Caco-2 (cell line): ENCODE data around the gene ZNF195. TPM values are rescaled to one million over a fixed set of nuclear protein-coding genes. Genes with fewer than 3 reads are reported as not detected.
"Not testable (repeated sequence)": the region's sequence is repeated elsewhere in the genome, so short reads cannot be mapped to it uniquely, and the experiment has no call there.

Experiments
- BruUV-seq: library from RNA; stranded (reverse); fragments of 400-500 nt; replicated peaks from 2 replicates; lab custom pipeline; 2021; lab: Mats Ljungman, UMichigan
- CTCF ChIA-PET: fragments of 300-600 bp; sonication (Branson Sonifier 250); formaldehyde crosslinking; loops from one replicate; lab custom pipeline; 2022; ENCODE audit warnings: antibody characterized with exemption; lab: Charles Lee
- POLR2A ChIA-PET: fragments of 300-600 bp; sonication (Branson Sonifier 250); formaldehyde crosslinking; loops from one replicate; lab custom pipeline; 2022; ENCODE audit warnings: antibody characterized with exemption; lab: Charles Lee
- DNase-seq, 2 experiments: peaks; one replicate each; pipeline versions ENCODE4 v3.0.0 to v3.0.0-alpha.2; 2020 to 2022
- H3K27me3 ChIP-seq: replicated peaks from 2 replicates; pipeline ENCODE4 v1.6.0; 2011; ENCODE audit warnings: low read length; ENCODE audit not compliant: control insufficient read depth, insufficient read depth
- H3K36me3 ChIP-seq: 2 replicates; pipeline ENCODE4 v1.5.1; 2011; ENCODE audit warnings: low read length; ENCODE audit not compliant: control insufficient read depth, insufficient read depth
- H3K4me1 ChIP-seq: fragments of 250-450 bp; sonication (Bioruptor Pico); 2 replicates; pipeline ENCODE4 v1.5.1; 2020; ENCODE audit warnings: mild to moderate bottlenecking
- H3K4me3 ChIP-seq: 2 replicates; pipeline ENCODE4 v1.5.1; 2011; ENCODE audit warnings: low read depth, mild to moderate bottlenecking, control low read depth, low read length
- H3K9me3 ChIP-seq: fragments of 250-450 bp; sonication (Bioruptor Pico); 2 replicates; pipeline ENCODE4 v1.5.1; 2020; ENCODE audit warnings: mild to moderate bottlenecking, moderate library complexity
- H3K27ac Mint-ChIP-seq: one replicate; pipeline ENCODE4 v1.8.0; 2022; ENCODE audit warnings: mixed read lengths; ENCODE audit not compliant: unreplicated experiment
- H3K27me3 Mint-ChIP-seq: one replicate; pipeline ENCODE4 v1.8.0; 2022; ENCODE audit warnings: mixed read lengths; ENCODE audit not compliant: insufficient read depth, unreplicated experiment
- H3K36me3 Mint-ChIP-seq: one replicate; pipeline ENCODE4 v1.8.0; 2022; ENCODE audit warnings: mild to moderate bottlenecking, mixed read lengths; ENCODE audit not compliant: insufficient read depth, unreplicated experiment
- H3K4me1 Mint-ChIP-seq: one replicate; pipeline ENCODE4 v1.8.0; 2022; ENCODE audit warnings: low read depth, mixed read lengths; ENCODE audit not compliant: unreplicated experiment
- H3K4me3 Mint-ChIP-seq: one replicate; pipeline ENCODE4 v1.8.0; 2022; ENCODE audit warnings: mild to moderate bottlenecking, moderate library complexity, mixed read lengths; ENCODE audit not compliant: unreplicated experiment
- H3K9me3 Mint-ChIP-seq: one replicate; pipeline ENCODE4 v1.8.0; 2022; ENCODE audit warnings: mixed read lengths; ENCODE audit not compliant: unreplicated experiment
- intact Hi-C: fragments of 100-400 bp; cut with micrococcal nuclease; formaldehyde crosslinking; loops from one replicate; pipeline ENCODE4 v1.10.0; 2022; ENCODE audit not compliant: unreplicated experiment
- total RNA-seq: library from RNA; stranded (reverse); gene quantifications from 2 replicates; pipeline ENCODE4 v1.2.3, GENCODE V29; 2022
- TF ChIP-seq, protein P1 (sequence below), 2 experiments: fragments of 200-600 bp in 1 of 2; IDR thresholded peaks; 1 replicate in 1 of 2; 2 replicates in 1 of 2; pipeline versions ENCODE4 v1.5.1 to v1.8.0; 2011 to 2022; ENCODE audit warnings: antibody characterized with exemption in 1 of 2, control low read depth in 1 of 2, inconsistent platforms in 1 of 2, low read depth in 1 of 2, low read length in 1 of 2, mild to moderate bottlenecking in 1 of 2, moderate library complexity in 1 of 2; ENCODE audit not compliant: insufficient read depth in 1 of 2, severe bottlenecking in 1 of 2, unreplicated experiment in 1 of 2

The ZNF195 gene
- total RNA-seq, 1 experiment from 2014 or later: 57.5 TPM

DNA sequence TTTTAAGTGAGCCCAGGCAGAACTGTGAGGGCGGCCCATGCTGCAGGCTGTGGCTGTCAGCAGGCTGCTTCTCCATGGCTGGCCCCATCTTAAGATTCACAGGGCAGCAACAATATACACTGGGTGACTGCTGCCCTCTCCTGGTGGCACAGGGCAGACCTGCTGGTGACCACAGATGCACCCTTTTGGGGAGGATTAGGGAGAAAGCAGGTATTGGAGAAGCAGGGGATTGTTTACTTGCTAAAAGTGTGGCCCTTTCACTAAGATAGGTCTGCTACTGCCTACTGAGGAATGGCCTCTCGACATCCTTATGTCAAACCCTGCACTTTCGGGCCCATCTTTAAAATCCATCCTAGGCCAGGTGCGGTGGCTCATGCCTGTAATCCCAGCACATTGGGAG is 38.1 kb upstream of the ZNF195 start:
- TF ChIP-seq, protein P1, sequence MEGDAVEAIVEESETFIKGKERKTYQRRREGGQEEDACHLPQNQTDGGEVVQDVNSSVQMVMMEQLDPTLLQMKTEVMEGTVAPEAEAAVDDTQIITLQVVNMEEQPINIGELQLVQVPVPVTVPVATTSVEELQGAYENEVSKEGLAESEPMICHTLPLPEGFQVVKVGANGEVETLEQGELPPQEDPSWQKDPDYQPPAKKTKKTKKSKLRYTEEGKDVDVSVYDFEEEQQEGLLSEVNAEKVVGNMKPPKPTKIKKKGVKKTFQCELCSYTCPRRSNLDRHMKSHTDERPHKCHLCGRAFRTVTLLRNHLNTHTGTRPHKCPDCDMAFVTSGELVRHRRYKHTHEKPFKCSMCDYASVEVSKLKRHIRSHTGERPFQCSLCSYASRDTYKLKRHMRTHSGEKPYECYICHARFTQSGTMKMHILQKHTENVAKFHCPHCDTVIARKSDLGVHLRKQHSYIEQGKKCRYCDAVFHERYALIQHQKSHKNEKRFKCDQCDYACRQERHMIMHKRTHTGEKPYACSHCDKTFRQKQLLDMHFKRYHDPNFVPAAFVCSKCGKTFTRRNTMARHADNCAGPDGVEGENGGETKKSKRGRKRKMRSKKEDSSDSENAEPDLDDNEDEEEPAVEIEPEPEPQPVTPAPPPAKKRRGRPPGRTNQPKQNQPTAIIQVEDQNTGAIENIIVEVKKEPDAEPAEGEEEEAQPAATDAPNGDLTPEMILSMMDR (IDR thresholded peaks at IDR 0.05; ENCODE audit: insufficient read depth in 1 of 2, low read depth in 1 of 2, low read length in 1 of 2, severe bottlenecking in 1 of 2, unreplicated experiment in 1 of 2): peak; percentile 8 to 50
- H3K9me3 ChIP-seq, H3K36me3 ChIP-seq, H3K9me3 Mint-ChIP-seq, H3K4me3 Mint-ChIP-seq, BruUV-seq, H3K4me1 ChIP-seq, H3K4me3 ChIP-seq, H3K27ac Mint-ChIP-seq, H3K27me3 Mint-ChIP-seq, H3K36me3 Mint-ChIP-seq, H3K27me3 ChIP-seq, H3K4me1 Mint-ChIP-seq, intact Hi-C loops, POLR2A ChIA-PET: not testable (repeated sequence)
- peak; percentile 66 to 77 for DNase-seq
- CTCF ChIA-PET: interaction anchor here (0.9 kb wide), 1 partner anchor 8 kb away, joined by 4 read pairs; no protein-coding TSS in a partner anchor

DNA sequence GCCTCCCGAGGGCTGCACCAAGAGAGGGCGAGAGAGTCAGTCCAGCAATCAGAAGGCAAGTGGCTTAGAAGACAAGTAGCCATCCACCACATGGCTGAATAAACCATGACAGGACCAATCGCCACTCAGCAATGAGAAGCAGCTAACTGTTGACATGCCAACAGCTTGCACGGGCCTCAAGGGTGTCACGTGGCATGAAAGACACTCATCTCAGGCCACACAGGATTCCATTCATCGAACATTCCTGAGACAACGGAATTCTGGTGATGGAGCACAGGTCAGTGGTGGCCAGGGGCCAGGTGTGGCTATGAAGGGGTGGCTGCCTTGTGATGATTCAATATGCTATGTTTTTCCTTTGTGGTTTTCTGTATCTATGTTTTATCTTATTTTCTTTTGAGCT is 36.4 kb upstream of the ZNF195 start:
- BruUV-seq, H3K36me3 ChIP-seq, CTCF ChIA-PET, H3K36me3 Mint-ChIP-seq, H3K4me3 ChIP-seq, DNase-seq, intact Hi-C loops, H3K9me3 ChIP-seq, H3K27me3 ChIP-seq, H3K9me3 Mint-ChIP-seq, H3K4me3 Mint-ChIP-seq, H3K27ac Mint-ChIP-seq, H3K4me1 Mint-ChIP-seq, H3K4me1 ChIP-seq, H3K27me3 Mint-ChIP-seq: not testable (repeated sequence)
- POLR2A ChIA-PET: interaction anchor here (0.6 kb wide), 1 partner anchor 36 kb away, joined by 3 read pairs; the partner anchor contains the start of gene ZNF195

DNA sequence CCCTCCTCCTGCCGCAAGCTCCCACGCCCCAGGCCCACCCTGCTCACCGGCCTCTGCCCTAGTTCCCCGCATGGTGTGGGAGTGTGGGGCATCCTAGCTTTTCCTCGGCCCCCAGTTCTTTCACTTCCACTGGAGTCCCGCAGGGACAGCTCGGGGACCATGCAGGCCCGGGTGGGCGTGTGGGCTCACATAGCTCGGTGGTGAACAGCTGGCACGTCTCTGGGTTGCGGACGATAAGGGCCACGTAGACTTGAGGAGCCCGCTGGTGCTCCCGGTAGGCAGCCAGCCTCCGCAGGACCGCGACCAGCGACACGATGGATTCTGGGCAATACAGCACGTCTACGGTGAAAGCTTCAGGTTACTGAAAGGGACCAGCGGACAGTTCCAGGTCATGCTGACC is 34.7 kb upstream of the ZNF195 start:
- H3K27me3 ChIP-seq, H3K36me3 ChIP-seq, H3K4me3 ChIP-seq, H3K4me1 ChIP-seq, POLR2A ChIA-PET, H3K9me3 ChIP-seq, BruUV-seq, H3K27me3 Mint-ChIP-seq, H3K4me1 Mint-ChIP-seq, H3K4me3 Mint-ChIP-seq, intact Hi-C loops, H3K36me3 Mint-ChIP-seq, H3K27ac Mint-ChIP-seq, H3K9me3 Mint-ChIP-seq, CTCF ChIA-PET, DNase-seq: not testable (repeated sequence)

DNA sequence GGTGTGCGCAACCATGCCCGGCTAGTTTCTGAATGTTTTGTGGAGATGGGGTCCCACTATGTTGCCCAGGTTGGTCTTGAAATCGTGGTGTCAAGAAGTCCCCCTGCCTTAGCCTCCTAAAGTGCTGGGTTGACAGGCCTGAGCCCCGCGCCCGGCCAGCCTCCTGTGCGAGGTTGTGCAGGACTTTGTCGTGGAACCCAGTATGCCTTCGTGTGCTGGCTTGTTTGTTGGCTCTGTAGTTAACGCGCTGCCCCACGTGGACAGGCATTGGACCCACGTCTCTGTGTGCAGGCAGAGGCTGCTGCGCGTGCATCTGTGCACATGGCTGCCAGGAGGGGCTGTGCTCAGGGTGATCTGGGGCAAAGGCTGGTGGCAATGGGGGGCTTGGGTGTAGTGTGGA is 33.9 kb upstream of the ZNF195 start:
- intact Hi-C loops: no loop called here
- H3K36me3 Mint-ChIP-seq: no peaks in the 10 kb centered on the region
- POLR2A ChIA-PET: no interaction called here

More for the DNA sequence above, 33.9 kb upstream of the ZNF195 start:
- no peak overlapping the region for H3K27ac Mint-ChIP-seq
- Histone ChIP-seq H3K4me3 (no peak overlapping the region), H3K27me3 (no peaks in the 10 kb centered on the region), H3K4me1 (no peaks in the 10 kb centered on the region), H3K9me3 (no peaks in the 10 kb centered on the region), H3K36me3 (no peaks in the 10 kb centered on the region)
- TF ChIP-seq, protein P1 (IDR thresholded peaks at IDR 0.05; ENCODE audit: insufficient read depth in 1 of 2, low read depth in 1 of 2, low read length in 1 of 2, severe bottlenecking in 1 of 2, unreplicated experiment in 1 of 2): no peak
- BruUV-seq: no TSS peak
- peaks cover 3% of the 10 kb centered on the region for H3K27me3 Mint-ChIP-seq
- no peak overlapping the region for H3K4me3 Mint-ChIP-seq
- no peaks in the 10 kb centered on the region for H3K9me3 Mint-ChIP-seq
- no peak for DNase-seq
- CTCF ChIA-PET: no interaction called here
- peaks cover 12% of the 10 kb centered on the region for H3K4me1 Mint-ChIP-seq
